LHCN-M2 (cell line): Measurements from ENCODE around the gene PPP1R7. TPM values are rescaled to one million over a fixed set of nuclear protein-coding genes. Genes with fewer than 3 reads are reported as not detected.

Experiments used
- DNase-seq: peaks from one replicate; pipeline ENCODE4 v3.0.0-alpha.2; 2012; ENCODE audit warnings: low read depth
- total RNA-seq: library from RNA; depleted of rRNA; stranded (reverse); fragments of >200 nt; gene quantifications from 2 replicates; pipeline ENCODE4 v1.2.3, GENCODE V29; 2014

Gene PPP1R7
- total RNA-seq, 1 experiment from 2014 or later, result 110 TPM

GRCh38 chr2:241139531-241140444, 10.5 kb upstream of the PPP1R7 start:
- DNase-seq, result no peak

- DNase-seq, result no peak
Measured at GRCh38 chr2:241140445-241140840, 9.8 kb upstream of the PPP1R7 start.

- DNase-seq, result no peak
Measured at GRCh38 chr2:241141214-241141770, 9.0 kb upstream of the PPP1R7 start.

GRCh38 chr2:241142063-241142462, 8.2 kb upstream of the PPP1R7 start:
- DNase-seq, result no peak

- no peak for DNase-seq
Measured at GRCh38 chr2:241142593-241142992, 7.7 kb upstream of the PPP1R7 start.

GRCh38 chr2:241146286-241146685, 4.0 kb upstream of the PPP1R7 start:
- DNase-seq, result no peak

- DNase-seq, result no peak
Measured at GRCh38 chr2:241147336-241147735, 2.9 kb upstream of the PPP1R7 start.

GRCh38 chr2:241148239-241148638, 2.0 kb upstream of the PPP1R7 start:
- no peak for DNase-seq

- peak; percentile 92 for DNase-seq
Measured at GRCh38 chr2:241148891-241149674, 1.2 kb upstream of the PPP1R7 start, which contains the start of gene PASK. Gene PASK, minus strand, starts transcription at chr2:241149472. Its CDS starts 6,440 bp downstream, at chr2:241143032.

GRCh38 chr2:241149675-241149924, 667 bp upstream of the PPP1R7 start:
- no peak for DNase-seq

GRCh38 chr2:241150660-241151530, 628 bp downstream of the PPP1R7 start:
- DNase-seq, result peak; percentile 45

- no peak for DNase-seq
Measured at GRCh38 chr2:241151934-241152660, 1.8 kb downstream of the PPP1R7 start.

GRCh38 chr2:241153616-241154015, 3.3 kb downstream of the PPP1R7 start:
- peak; percentile 77 for DNase-seq

- peak; percentile 54 for DNase-seq
Measured at GRCh38 chr2:241154915-241155314, 4.6 kb downstream of the PPP1R7 start.

GRCh38 chr2:241155936-241156335, 5.7 kb downstream of the PPP1R7 start:
- DNase-seq, result no peak

GRCh38 chr2:241156971-241157441, 6.7 kb downstream of the PPP1R7 start:
- no peak for DNase-seq

GRCh38 chr2:241157841-241158545, 7.7 kb downstream of the PPP1R7 start:
- peak; percentile 86 for DNase-seq

- no peak for DNase-seq
Measured at GRCh38 chr2:241158546-241158900, 8.3 kb downstream of the PPP1R7 start.

- no peak for DNase-seq
Measured at GRCh38 chr2:241159116-241159515, 8.8 kb downstream of the PPP1R7 start.

- no peak for DNase-seq
Measured at GRCh38 chr2:241160318-241160717, 10.1 kb downstream of the PPP1R7 start.
